Endothelial cell of umbilical vein (primary cell): ENCODE data around the gene CACNG8. TPM values are rescaled to one million over a fixed set of nuclear protein-coding genes. Genes with fewer than 3 reads are reported as not detected.
A peak's percentile ranks its signal among the peaks of the same experiment; 100 is the strongest.

Source experiments
- BruUV-seq: library from RNA; stranded (reverse); fragments of 400-500 nt; replicated peaks from 2 replicates; lab custom pipeline; 2021; lab: Mats Ljungman, UMichigan
- CTCF ChIA-PET: fragments of 300-600, 350-600 bp; sonication (Branson Sonifier 250); formaldehyde crosslinking; loops from one replicate; lab custom pipeline; 2021; ENCODE audit warnings: antibody characterized with exemption, inconsistent platforms; lab: Charles Lee
- POLR2A ChIA-PET: fragments of 300-600, 350-600 bp; sonication (Branson Sonifier 250); formaldehyde crosslinking; loops from one replicate; lab custom pipeline; 2021; ENCODE audit warnings: antibody characterized with exemption, inconsistent platforms; lab: Charles Lee
- DNase-seq: peaks from one replicate; pipeline ENCODE4 v3.0.0-alpha.2; 2011; ENCODE audit warnings: low read depth, low spot score
- FAIRE-seq: peaks from 2 replicates; lab custom pipeline; 2011; peaks lifted over from hg19 to GRCh38; lab: Jason Lieb, UNC
- H2AFZ ChIP-seq: 2 replicates; pipeline ENCODE4 v1.6.0; 2012; ENCODE audit warnings: low read depth, low read length, control low read depth, inconsistent platforms
- H3K27ac ChIP-seq: 2 replicates; pipeline ENCODE4 v1.5.1; 2011; ENCODE audit warnings: low read depth, mild to moderate bottlenecking, control low read depth, low read length, moderate library complexity; ENCODE audit not compliant: insufficient read depth
- H3K27me3 ChIP-seq, 2 experiments: 2 replicates each; pipeline versions ENCODE4 v1.6.0 to v1.6.1; 2011; ENCODE audit warnings: low read length in 2 of 2, mixed read lengths in 1 of 2; ENCODE audit not compliant: control insufficient read depth in 2 of 2, insufficient read depth in 2 of 2
- H3K36me3 ChIP-seq, 2 experiments: 2 replicates in 1 of 2; 3 replicates in 1 of 2; pipeline ENCODE4 v1.5.1; 2011; ENCODE audit warnings: low read length in 2 of 2, mild to moderate bottlenecking in 1 of 2, moderate library complexity in 1 of 2; ENCODE audit not compliant: control insufficient read depth in 2 of 2, insufficient read depth in 2 of 2; ENCODE audit errors: extremely low read depth in 1 of 2
- H3K4me1 ChIP-seq: 3 replicates; pipeline ENCODE4 v1.5.1; 2011; ENCODE audit warnings: mild to moderate bottlenecking, low read length; ENCODE audit not compliant: control insufficient read depth, insufficient read depth; ENCODE audit errors: extremely low read depth
- H3K4me2 ChIP-seq: 2 replicates; pipeline ENCODE4 v1.6.1; 2011; ENCODE audit warnings: low read length, control low read depth, mixed read lengths; ENCODE audit not compliant: insufficient read depth
- H3K4me3 ChIP-seq, 3 experiments: fragments of 200-600 bp in 1 of 3; sonication (generic), shearing (Covaris generic) in 1 of 3; replicated peaks in 1 of 3; 2 replicates each; pipeline ENCODE4 v1.5.1; 2011 to 2016; ENCODE audit warnings: control low read depth in 3 of 3, low read length in 3 of 3, mild to moderate bottlenecking in 2 of 3, inconsistent platforms in 1 of 3, low read depth in 1 of 3, moderate library complexity in 1 of 3; ENCODE audit not compliant: insufficient read depth in 1 of 3
- H3K79me2 ChIP-seq: 2 replicates; pipeline ENCODE4 v1.6.0; 2012; ENCODE audit warnings: low read length, inconsistent platforms; ENCODE audit not compliant: control insufficient read depth, insufficient read depth
- H3K9ac ChIP-seq: replicated peaks from 2 replicates; pipeline ENCODE3; 2011; ENCODE audit warnings: low read length, control low read depth; ENCODE audit not compliant: insufficient read depth; ENCODE audit errors: extremely low read depth
- H3K9me1 ChIP-seq: replicated peaks from 3 replicates; pipeline ENCODE4 v1.6.0; 2011; ENCODE audit warnings: mild to moderate bottlenecking, low read length; ENCODE audit not compliant: control insufficient read depth, insufficient read depth; ENCODE audit errors: extremely low read depth
- H3K9me3 ChIP-seq: replicated peaks from 2 replicates; pipeline ENCODE4 v1.5.1; 2012; ENCODE audit warnings: low read length, inconsistent platforms; ENCODE audit not compliant: control insufficient read depth, insufficient read depth
- H4K20me1 ChIP-seq: replicated peaks from 2 replicates; pipeline ENCODE3; 2011; ENCODE audit warnings: mild to moderate bottlenecking, low read length; ENCODE audit not compliant: control insufficient read depth, insufficient read depth; ENCODE audit errors: extremely low read depth
- EZH2 ChIP-seq: IDR thresholded peaks from 2 replicates; pipeline ENCODE4 v1.6.1; 2012; ENCODE audit warnings: borderline replicate concordance, low read depth, mild to moderate bottlenecking, moderate library complexity, low read length, inconsistent platforms; ENCODE audit not compliant: severe bottlenecking
- FOS ChIP-seq: IDR thresholded peaks from 2 replicates; pipeline ENCODE4 v1.6.1; 2011; ENCODE audit warnings: mild to moderate bottlenecking, low read length, moderate library complexity, borderline replicate concordance; ENCODE audit not compliant: insufficient read depth
- GATA2 ChIP-seq: IDR thresholded peaks from 2 replicates; pipeline ENCODE4 v1.7.0; 2011; ENCODE audit warnings: low read depth, mild to moderate bottlenecking, moderate library complexity, mixed read lengths, low read length; ENCODE audit not compliant: insufficient read length, insufficient read depth
- JUN ChIP-seq: IDR thresholded peaks from 2 replicates; pipeline ENCODE4 v1.6.1; 2011; ENCODE audit warnings: borderline replicate concordance, low read depth; ENCODE audit not compliant: insufficient read length, insufficient read depth
- MYC ChIP-seq: IDR thresholded peaks from one replicate; pipeline ENCODE4 v1.6.1; 2011; ENCODE audit warnings: mild to moderate bottlenecking, low read depth, low read length
- POLR2A ChIP-seq: IDR thresholded peaks from 2 replicates; pipeline ENCODE4 v1.6.1; 2012; ENCODE audit warnings: low read depth, mild to moderate bottlenecking, control low read depth, low read length
- POLR2AphosphoS5 ChIP-seq: IDR thresholded peaks from 2 replicates; pipeline ENCODE4 v1.6.1; 2012; ENCODE audit warnings: low read depth, mild to moderate bottlenecking, control low read depth, low read length, moderate library complexity; ENCODE audit not compliant: insufficient read depth
- dilution Hi-C: fragments of 300-500 bp; cut with MboI; formaldehyde crosslinking; loops from one replicate; pipeline ENCODE4 v1.15.0; 2019; ENCODE audit warnings: low sequenced_read_pairs; ENCODE audit not compliant: extremely low pct_ligation_motif_present
- intact Hi-C: fragments of 100-400 bp; cut with micrococcal nuclease; formaldehyde crosslinking; loops from one replicate; pipeline ENCODE4 v1.10.0; 2022
- polyA plus RNA-seq, 4 experiments: library from polyadenylated mRNA; depleted of rRNA in 3 of 4; stranded (reverse) in 3 of 4; unstranded in 1 of 4; fragments of >200 nt; gene quantifications; 2 replicates each; pipeline versions ENCODE4 v1.2.1 to v1.2.3, GENCODE V29; 2011 to 2012; ENCODE audit warnings: missing spikeins in 1 of 4
- total RNA-seq: library from RNA; stranded (reverse); gene quantifications from 2 replicates; pipeline ENCODE4 v1.2.3, GENCODE V29; 2021
- TF ChIP-seq, protein P1 (sequence below): IDR thresholded peaks from 2 replicates; pipeline ENCODE4 v1.6.1; 2011; ENCODE audit not compliant: insufficient read depth, insufficient read length
- TF ChIP-seq, protein P2 (sequence below), 2 donors: IDR thresholded peaks; 1 replicate in 1 of 2; 2 replicates in 1 of 2; pipeline ENCODE4 v1.5.1; 2011; ENCODE audit warnings: low read length in 2 of 2, mild to moderate bottlenecking in 2 of 2, moderate library complexity in 2 of 2, control low read depth in 1 of 2, inconsistent platforms in 1 of 2, low read depth in 1 of 2; ENCODE audit not compliant: insufficient read depth in 1 of 2; ENCODE audit errors: extremely low read depth in 1 of 2

The CACNG8 gene
- total and polyA plus RNA-seq, 2 donors (not counting 3 experiments of a cell fraction or from before 2014, with no cell fraction given) = 0.18 to 1.7 TPM

DNA sequence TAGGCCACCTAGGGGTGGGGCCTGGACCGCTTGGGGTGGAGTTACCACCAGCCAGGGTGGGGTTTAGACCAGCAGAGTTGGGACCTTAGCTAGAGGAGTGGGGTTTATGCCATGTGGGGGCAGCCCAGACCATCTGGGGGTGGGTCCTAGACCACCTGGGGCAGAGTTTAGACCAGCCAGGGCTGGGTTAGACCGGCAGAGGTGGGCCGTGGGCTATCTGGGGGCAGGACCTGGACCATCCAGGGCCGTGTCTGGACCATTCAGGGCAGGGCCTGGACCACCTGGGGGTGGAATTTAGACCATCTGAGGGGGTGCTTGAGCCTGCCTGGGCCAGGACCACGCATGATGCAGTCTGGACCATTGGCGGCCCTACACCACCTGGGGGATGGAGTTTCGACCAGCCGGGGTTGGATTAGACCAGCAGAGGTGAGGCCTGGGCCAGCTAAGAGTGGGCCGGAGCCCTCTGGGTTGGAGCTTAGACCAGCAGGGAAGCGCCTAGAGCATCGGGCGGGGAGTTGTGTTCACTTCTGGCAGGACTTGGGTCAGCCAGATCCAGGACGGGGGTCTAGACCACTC is 18.7 kb downstream of the CACNG8 start:
- peak overlapping the region; percentile 53 for H3K9ac ChIP-seq
- H2AFZ ChIP-seq = no peak overlapping the region
- POLR2A ChIA-PET = interaction anchor here (1.0 to 1.3 kb wide), 2 partner anchors 10 to 113 kb away, joined by 3 to 5 read pairs; partner anchors contain the start of gene CACNG6
- dilution Hi-C loops (no loop called here), intact Hi-C loops (loop anchor here (5.0 kb wide), 1 partner anchor 136 kb away; the partner anchor contains the start of genes PRPF31 and TFPT)
- H3K27ac ChIP-seq = peak overlapping the region; percentile 73
- DNase-seq = no peak
- H4K20me1 ChIP-seq = no peaks in the 10 kb centered on the region
- peaks cover 11% of the 10 kb centered on the region for H3K79me2 ChIP-seq
- no peaks in the 10 kb centered on the region for H3K9me3 ChIP-seq
- H3K36me3 ChIP-seq = no peaks in the 10 kb centered on the region
- H3K27me3 ChIP-seq = no peaks in the 10 kb centered on the region
- peak; percentile 46 for FAIRE-seq
- no peak for TF ChIP-seq POLR2AphosphoS5
- peak overlapping the region in 2 of 3 experiments; percentile 43 to 60 for H3K4me3 ChIP-seq
- CTCF ChIA-PET = interaction anchor here (0.8 to 2.8 kb wide), 11 partner anchors 21 to 188 kb away, joined by 3 to 33 read pairs (median 6); partner anchors contain the start of gene MYADM
- H3K4me2 ChIP-seq = peak overlapping the region; percentile 88
- H3K9me1 ChIP-seq = no peaks in the 10 kb centered on the region
- no TSS peak for BruUV-seq
- H3K4me1 ChIP-seq = peaks cover 19% of the 10 kb centered on the region

GRCh38 chr19:53982001-53982451 is 19.3 kb downstream of the CACNG8 start:
- Histone ChIP-seq H3K36me3 (no peaks in the 10 kb centered on the region), H2AFZ (peak overlapping the region; percentile 14), H3K4me3 (peak overlapping the region in 2 of 3 experiments; percentile 29 to 44), H3K4me1 (peaks cover 19% of the 10 kb centered on the region), H3K9me3 (no peaks in the 10 kb centered on the region), H3K79me2 (peaks cover 11% of the 10 kb centered on the region), H3K27ac (peak overlapping the region; percentile 46), H3K9ac (peak overlapping the region; percentile 45), H4K20me1 (no peaks in the 10 kb centered on the region), H3K4me2 (peak overlapping the region; percentile 56), H3K9me1 (no peaks in the 10 kb centered on the region), H3K27me3 (no peaks in the 10 kb centered on the region)
- FAIRE-seq = peak; percentile 4
- ChIA-PET CTCF (interaction anchor here (1.1 to 2.8 kb wide), 3 partner anchors 42 to 173 kb away, joined by 7 to 33 read pairs (median 8); no protein-coding TSS in a partner anchor), POLR2A (no interaction called here)
- TF ChIP-seq POLR2A = no peak
- no peak for TF ChIP-seq MYC
- no peak for TF ChIP-seq JUN
- TF ChIP-seq, protein P1, sequence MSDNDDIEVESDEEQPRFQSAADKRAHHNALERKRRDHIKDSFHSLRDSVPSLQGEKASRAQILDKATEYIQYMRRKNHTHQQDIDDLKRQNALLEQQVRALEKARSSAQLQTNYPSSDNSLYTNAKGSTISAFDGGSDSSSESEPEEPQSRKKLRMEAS = no peak
- TF ChIP-seq EZH2 = no peak
- TF ChIP-seq POLR2AphosphoS5 = no peak
- TF ChIP-seq, protein P2, sequence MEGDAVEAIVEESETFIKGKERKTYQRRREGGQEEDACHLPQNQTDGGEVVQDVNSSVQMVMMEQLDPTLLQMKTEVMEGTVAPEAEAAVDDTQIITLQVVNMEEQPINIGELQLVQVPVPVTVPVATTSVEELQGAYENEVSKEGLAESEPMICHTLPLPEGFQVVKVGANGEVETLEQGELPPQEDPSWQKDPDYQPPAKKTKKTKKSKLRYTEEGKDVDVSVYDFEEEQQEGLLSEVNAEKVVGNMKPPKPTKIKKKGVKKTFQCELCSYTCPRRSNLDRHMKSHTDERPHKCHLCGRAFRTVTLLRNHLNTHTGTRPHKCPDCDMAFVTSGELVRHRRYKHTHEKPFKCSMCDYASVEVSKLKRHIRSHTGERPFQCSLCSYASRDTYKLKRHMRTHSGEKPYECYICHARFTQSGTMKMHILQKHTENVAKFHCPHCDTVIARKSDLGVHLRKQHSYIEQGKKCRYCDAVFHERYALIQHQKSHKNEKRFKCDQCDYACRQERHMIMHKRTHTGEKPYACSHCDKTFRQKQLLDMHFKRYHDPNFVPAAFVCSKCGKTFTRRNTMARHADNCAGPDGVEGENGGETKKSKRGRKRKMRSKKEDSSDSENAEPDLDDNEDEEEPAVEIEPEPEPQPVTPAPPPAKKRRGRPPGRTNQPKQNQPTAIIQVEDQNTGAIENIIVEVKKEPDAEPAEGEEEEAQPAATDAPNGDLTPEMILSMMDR (IDR thresholded peaks at IDR 0.05; ENCODE audit: extremely low read depth in 1 of 2, insufficient read depth in 1 of 2, low read depth in 1 of 2, low read length in 2 of 2) = no peak
- no peak for TF ChIP-seq GATA2
- no peak for TF ChIP-seq FOS
- intact Hi-C loops = loop anchor here (5.0 kb wide), 1 partner anchor 135 kb away; the partner anchor contains the start of genes PRPF31 and TFPT
- dilution Hi-C loops = no loop called here
- BruUV-seq = no TSS peak
- DNase-seq = peak; percentile 41
